ENCODE measurements around the gene SRPX. TPM values are rescaled to one million over a fixed set of nuclear protein-coding genes. Genes with fewer than 3 reads are reported as not detected.

Gene SRPX
- total and polyA plus RNA-seq, 5 donors from 2014 or later: not detected

- H3K27ac ChIP-seq (ENCODE audit: insufficient read depth, low read length, poor library complexity, severe bottlenecking): no peak overlapping the region
- no peak for DNase-seq
- no peak overlapping the region for H3K4me3 Mint-ChIP-seq
- H3K36me3 Mint-ChIP-seq: no peaks in the 10 kb centered on the region
- H3K27ac Mint-ChIP-seq: no peak overlapping the region
- peaks cover 0 to 3% (median 0%) of the 10 kb centered on the region in 7 donors for H3K9me3 Mint-ChIP-seq
- no peaks in the 10 kb centered on the region for H3K27me3 ChIP-seq (ENCODE audit: control insufficient read depth, insufficient read depth, low read length)
- no peak overlapping the region for H3K4me3 ChIP-seq (ENCODE audit: low read depth, low read length)
- ATAC-seq (ENCODE audit: low read depth in 2 of 2): no peak
- H3K27me3 Mint-ChIP-seq: peaks cover 4% of the 10 kb centered on the region
- H3K4me1 ChIP-seq (ENCODE audit: control insufficient read depth, insufficient read depth, low read length, poor library complexity, severe bottlenecking): no peaks in the 10 kb centered on the region
- no peaks in the 10 kb centered on the region for H3K9me3 ChIP-seq (ENCODE audit: control insufficient read depth in 2 of 2, low read length in 2 of 2)
- H3K36me3 ChIP-seq (ENCODE audit: control insufficient read depth, insufficient read depth, low read length): no peaks in the 10 kb centered on the region
- H3K4me1 Mint-ChIP-seq: no peaks in the 10 kb centered on the region
Measured at GRCh38 chrX:38240541-38240940, 19.9 kb upstream of the SRPX start.

- Histone ChIP-seq H3K36me3 (ENCODE audit: control insufficient read depth, insufficient read depth, low read length) (no peaks in the 10 kb centered on the region), H3K4me1 (ENCODE audit: control insufficient read depth, insufficient read depth, low read length, poor library complexity, severe bottlenecking) (no peaks in the 10 kb centered on the region), H3K4me3 (ENCODE audit: low read depth, low read length) (no peak overlapping the region), H3K27me3 (ENCODE audit: control insufficient read depth, insufficient read depth, low read length) (no peaks in the 10 kb centered on the region), H3K27ac (ENCODE audit: insufficient read depth, low read length, poor library complexity, severe bottlenecking) (no peak overlapping the region), H3K9me3 (ENCODE audit: control insufficient read depth in 2 of 2, low read length in 2 of 2) (no peaks in the 10 kb centered on the region)
- no peak for DNase-seq
- no peaks in the 10 kb centered on the region for H3K4me1 Mint-ChIP-seq
- H3K36me3 Mint-ChIP-seq: no peaks in the 10 kb centered on the region
- no peak overlapping the region for H3K27ac Mint-ChIP-seq
- ATAC-seq (ENCODE audit: low read depth in 2 of 2): no peak
- peaks cover 4% of the 10 kb centered on the region for H3K27me3 Mint-ChIP-seq
- no peak overlapping the region for H3K4me3 Mint-ChIP-seq
- H3K9me3 Mint-ChIP-seq: peaks cover 0 to 3% (median 0%) of the 10 kb centered on the region in 7 donors
Measured at GRCh38 chrX:38236901-38237615, 16.4 kb upstream of the SRPX start.

- Histone ChIP-seq H3K27me3 (ENCODE audit: control insufficient read depth, insufficient read depth, low read length) (no peaks in the 10 kb centered on the region), H3K9me3 (ENCODE audit: control insufficient read depth in 2 of 2, low read length in 2 of 2) (no peaks in the 10 kb centered on the region), H3K27ac (ENCODE audit: insufficient read depth, low read length, poor library complexity, severe bottlenecking) (no peak overlapping the region), H3K36me3 (ENCODE audit: control insufficient read depth, insufficient read depth, low read length) (no peaks in the 10 kb centered on the region), H3K4me3 (ENCODE audit: low read depth, low read length) (no peak overlapping the region), H3K4me1 (ENCODE audit: control insufficient read depth, insufficient read depth, low read length, poor library complexity, severe bottlenecking) (no peaks in the 10 kb centered on the region)
- no peak overlapping the region for H3K4me3 Mint-ChIP-seq
- H3K27me3 Mint-ChIP-seq: peaks cover 4% of the 10 kb centered on the region
- H3K36me3 Mint-ChIP-seq: no peaks in the 10 kb centered on the region
- H3K9me3 Mint-ChIP-seq: no peaks in the 10 kb centered on the region
- ATAC-seq (ENCODE audit: low read depth in 2 of 2) (no peak), DNase-seq (no peak)
- H3K27ac Mint-ChIP-seq: no peak overlapping the region
- no peaks in the 10 kb centered on the region for H3K4me1 Mint-ChIP-seq
Measured at GRCh38 chrX:38233891-38234667, 13.4 kb upstream of the SRPX start.

- Histone ChIP-seq H3K9me3 (ENCODE audit: control insufficient read depth in 2 of 2, low read length in 2 of 2) (no peaks in the 10 kb centered on the region), H3K4me3 (ENCODE audit: low read depth, low read length) (no peak overlapping the region), H3K4me1 (ENCODE audit: control insufficient read depth, insufficient read depth, low read length, poor library complexity, severe bottlenecking) (no peaks in the 10 kb centered on the region), H3K27me3 (ENCODE audit: control insufficient read depth, insufficient read depth, low read length) (no peaks in the 10 kb centered on the region), H3K27ac (ENCODE audit: insufficient read depth, low read length, poor library complexity, severe bottlenecking) (no peak overlapping the region), H3K36me3 (ENCODE audit: control insufficient read depth, insufficient read depth, low read length) (no peaks in the 10 kb centered on the region)
- ATAC-seq (ENCODE audit: low read depth in 2 of 2): no peak
- H3K4me3 Mint-ChIP-seq: no peak overlapping the region
- H3K27me3 Mint-ChIP-seq: no peaks in the 10 kb centered on the region
- DNase-seq: no peak
- no peak overlapping the region for H3K27ac Mint-ChIP-seq
- peaks cover 0 to 2% (median 0%) of the 10 kb centered on the region in 7 donors for H3K9me3 Mint-ChIP-seq
- H3K36me3 Mint-ChIP-seq: no peaks in the 10 kb centered on the region
- H3K4me1 Mint-ChIP-seq: no peaks in the 10 kb centered on the region
Measured at GRCh38 chrX:38232079-38232686, 11.5 kb upstream of the SRPX start.

DNA sequence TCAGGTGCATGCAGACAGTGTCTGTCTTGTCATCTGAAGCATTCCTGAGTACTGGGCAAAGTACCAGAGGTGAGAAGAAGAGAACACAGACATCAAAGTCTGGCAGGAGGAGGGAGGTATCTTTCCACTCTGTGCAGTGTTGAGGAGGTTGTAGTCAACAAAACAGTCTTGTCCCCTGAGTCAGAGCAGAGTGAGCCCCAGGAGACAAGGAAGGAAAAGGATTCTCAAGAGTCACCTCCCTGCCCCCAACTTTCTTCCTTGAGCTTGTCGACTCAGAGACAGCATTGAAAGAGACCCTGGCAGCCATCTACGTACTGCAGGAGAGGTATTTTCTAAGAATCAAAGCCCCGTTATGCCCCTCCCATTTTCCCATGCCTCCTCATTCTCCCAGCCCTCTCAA lies 4.4 kb upstream of the SRPX start:
- Mint-ChIP-seq H3K9me3 (peaks cover 0 to 2% (median 0%) of the 10 kb centered on the region in 7 donors), H3K27me3 (peaks cover 4% of the 10 kb centered on the region), H3K4me3 (no peak overlapping the region), H3K36me3 (no peaks in the 10 kb centered on the region), H3K27ac (no peak overlapping the region), H3K4me1 (peaks cover 0 to 3% (median 0%) of the 10 kb centered on the region in 4 donors)
- Histone ChIP-seq H3K4me1 (ENCODE audit: control insufficient read depth, insufficient read depth, low read length, poor library complexity, severe bottlenecking) (no peaks in the 10 kb centered on the region), H3K27ac (ENCODE audit: insufficient read depth, low read length, poor library complexity, severe bottlenecking) (no peak overlapping the region), H3K9me3 (ENCODE audit: control insufficient read depth in 2 of 2, low read length in 2 of 2) (no peaks in the 10 kb centered on the region), H3K27me3 (ENCODE audit: control insufficient read depth, insufficient read depth, low read length) (no peaks in the 10 kb centered on the region), H3K4me3 (ENCODE audit: low read depth, low read length) (no peak overlapping the region), H3K36me3 (ENCODE audit: control insufficient read depth, insufficient read depth, low read length) (no peaks in the 10 kb centered on the region)
- ATAC-seq (ENCODE audit: low read depth in 2 of 2) (no peak), DNase-seq (no peak)

DNA sequence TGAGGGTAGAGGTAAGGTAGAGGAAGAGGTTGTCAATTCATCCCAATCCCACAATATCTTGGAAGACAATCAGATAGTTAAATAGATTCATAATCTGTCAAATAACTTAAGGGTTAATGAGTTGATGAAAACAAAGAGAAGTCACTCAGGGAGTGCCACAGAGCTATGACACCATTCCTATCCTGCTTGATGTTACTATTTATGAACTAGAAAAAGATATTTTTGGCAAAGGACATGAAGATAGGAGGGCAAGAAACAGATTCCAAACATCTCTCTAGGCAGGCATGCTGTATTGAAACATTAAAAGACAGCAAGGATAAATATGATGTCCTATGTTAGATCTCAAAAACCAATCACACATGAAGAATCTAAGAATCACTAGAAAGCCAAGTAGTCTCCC lies 3.5 kb upstream of the SRPX start:
- Histone ChIP-seq H3K27ac (ENCODE audit: insufficient read depth, low read length, poor library complexity, severe bottlenecking) (no peak overlapping the region), H3K9me3 (ENCODE audit: control insufficient read depth in 2 of 2, low read length in 2 of 2) (no peaks in the 10 kb centered on the region), H3K36me3 (ENCODE audit: control insufficient read depth, insufficient read depth, low read length) (no peaks in the 10 kb centered on the region), H3K4me1 (ENCODE audit: control insufficient read depth, insufficient read depth, low read length, poor library complexity, severe bottlenecking) (no peaks in the 10 kb centered on the region), H3K4me3 (ENCODE audit: low read depth, low read length) (no peak overlapping the region), H3K27me3 (ENCODE audit: control insufficient read depth, insufficient read depth, low read length) (no peaks in the 10 kb centered on the region)
- Mint-ChIP-seq H3K27ac (no peak overlapping the region), H3K27me3 (peaks cover 12% of the 10 kb centered on the region), H3K4me3 (no peak overlapping the region), H3K9me3 (peaks cover 0 to 2% (median 0%) of the 10 kb centered on the region in 7 donors), H3K36me3 (no peaks in the 10 kb centered on the region), H3K4me1 (peaks cover 0 to 3% (median 0%) of the 10 kb centered on the region in 4 donors)
- DNase-seq (no peak), ATAC-seq (ENCODE audit: low read depth in 2 of 2) (no peak)

- ATAC-seq (ENCODE audit: low read depth in 2 of 2) (no peak), DNase-seq (no peak)
- Histone ChIP-seq H3K4me3 (ENCODE audit: low read depth, low read length) (no peak overlapping the region), H3K27ac (ENCODE audit: insufficient read depth, low read length, poor library complexity, severe bottlenecking) (no peak overlapping the region), H3K27me3 (ENCODE audit: control insufficient read depth, insufficient read depth, low read length) (no peaks in the 10 kb centered on the region), H3K9me3 (ENCODE audit: control insufficient read depth in 2 of 2, low read length in 2 of 2) (no peaks in the 10 kb centered on the region), H3K4me1 (ENCODE audit: control insufficient read depth, insufficient read depth, low read length, poor library complexity, severe bottlenecking) (no peaks in the 10 kb centered on the region), H3K36me3 (ENCODE audit: control insufficient read depth, insufficient read depth, low read length) (no peaks in the 10 kb centered on the region)
- Mint-ChIP-seq H3K4me3 (no peak overlapping the region), H3K9me3 (no peaks in the 10 kb centered on the region), H3K36me3 (no peaks in the 10 kb centered on the region), H3K27me3 (peaks cover 12% of the 10 kb centered on the region), H3K27ac (no peak overlapping the region), H3K4me1 (peaks cover 0 to 3% (median 0%) of the 10 kb centered on the region in 4 donors)
Measured at GRCh38 chrX:38221391-38221929, 789 bp upstream of the SRPX start.

Measured in CD4-positive, CD25-positive, alpha-beta regulatory T cell (primary cell).